ENCODE data around the gene SPAG9.
A peak's percentile ranks its signal among the peaks of the same experiment; 100 is the strongest.

Gene SPAG9

DNA sequence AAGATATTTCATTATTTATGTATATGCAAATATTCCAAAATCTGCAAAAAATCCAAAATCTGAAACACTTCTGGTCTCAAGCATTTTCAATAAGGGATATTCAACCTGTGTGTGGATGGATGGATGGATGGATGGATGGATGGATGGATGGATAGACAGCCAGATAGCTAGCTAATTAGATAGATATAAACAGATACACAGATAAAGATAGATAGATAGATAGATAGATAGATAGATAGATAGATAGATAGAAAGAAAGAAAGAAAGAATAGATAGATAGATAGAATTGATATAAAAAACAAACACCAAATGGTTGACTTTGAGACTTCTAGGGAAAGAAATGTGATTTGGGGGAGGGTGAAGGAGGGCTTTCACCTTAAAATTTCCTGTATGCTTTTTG, 139.4 kb downstream of the SPAG9 start:
- no peak for DNase-seq

DNA sequence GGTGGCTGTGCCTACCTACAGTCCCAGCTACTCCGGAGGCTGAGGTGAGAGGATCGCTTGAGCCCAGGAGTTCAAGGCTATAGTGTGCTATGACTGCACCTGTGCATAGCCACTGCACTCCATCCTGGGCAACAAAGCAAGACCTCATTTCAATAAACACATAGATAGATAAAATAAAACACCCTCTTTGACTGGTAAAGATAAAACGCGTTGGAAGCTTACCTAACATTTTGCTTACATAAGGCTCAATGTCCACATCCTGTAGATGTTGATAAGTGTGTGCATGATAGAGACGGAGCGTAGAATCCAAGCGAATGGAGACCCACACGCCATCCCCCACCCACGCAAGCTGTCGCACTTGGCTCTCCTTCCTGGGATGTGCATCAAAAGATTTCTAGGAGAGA, 141.1 kb downstream of the SPAG9 start:
- DNase-seq = no peak

DNA sequence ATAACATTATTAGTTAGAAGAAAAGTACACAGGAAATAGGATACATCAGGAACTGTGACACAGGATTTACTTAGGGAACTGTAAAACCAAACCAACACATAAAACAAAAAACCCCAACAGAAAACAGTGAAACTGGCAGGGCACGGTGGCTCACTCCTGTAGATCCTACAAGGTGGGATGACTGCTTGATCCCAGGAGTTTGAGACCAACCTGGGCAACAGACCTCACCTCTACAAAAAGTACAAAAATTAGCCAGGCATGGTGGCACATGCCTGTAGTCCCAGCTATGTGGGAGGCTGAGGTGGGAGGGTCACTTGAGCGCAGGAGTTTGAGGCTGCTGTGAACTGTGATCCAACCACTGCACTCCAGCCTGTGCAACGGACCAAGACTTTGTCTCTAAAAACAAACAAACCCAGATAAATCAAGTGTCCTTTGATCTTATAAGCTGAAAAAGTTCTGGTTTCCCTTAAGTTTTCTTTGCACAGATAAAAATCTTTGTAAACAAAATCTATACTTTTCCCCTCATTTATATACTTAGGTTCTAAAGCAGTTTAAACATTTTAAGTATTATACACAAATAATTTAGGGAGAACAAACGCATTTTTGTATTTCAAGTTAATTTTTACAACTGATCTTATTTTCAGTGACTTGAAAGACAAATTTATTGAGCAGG, 143.0 kb downstream of the SPAG9 start:
- no peak for DNase-seq

DNA sequence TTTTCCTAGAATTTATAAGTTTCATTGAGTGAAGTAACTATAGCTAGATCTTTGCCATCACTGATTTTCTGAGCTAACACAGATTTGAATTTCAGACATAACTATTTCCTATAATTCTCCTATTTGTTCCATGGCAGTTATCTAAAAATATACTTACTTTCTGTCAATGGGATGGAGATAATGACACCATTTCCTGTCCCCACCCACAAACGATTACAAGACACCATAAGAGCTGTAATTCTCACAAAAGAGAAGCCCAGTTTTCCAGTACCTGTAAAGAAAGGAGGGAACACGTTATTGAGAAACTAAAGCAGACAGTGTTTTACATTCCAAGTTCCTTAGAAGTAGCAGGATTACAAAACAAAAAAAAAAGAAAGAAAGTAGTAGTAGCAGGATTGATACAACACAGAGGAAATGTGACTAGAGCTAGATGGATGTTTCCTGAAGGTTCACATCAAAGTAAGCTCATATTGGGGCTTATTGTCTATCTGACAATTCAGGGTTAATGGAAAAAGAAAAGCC, 143.7 kb downstream of the SPAG9 start:
- no peak for DNase-seq

DNA sequence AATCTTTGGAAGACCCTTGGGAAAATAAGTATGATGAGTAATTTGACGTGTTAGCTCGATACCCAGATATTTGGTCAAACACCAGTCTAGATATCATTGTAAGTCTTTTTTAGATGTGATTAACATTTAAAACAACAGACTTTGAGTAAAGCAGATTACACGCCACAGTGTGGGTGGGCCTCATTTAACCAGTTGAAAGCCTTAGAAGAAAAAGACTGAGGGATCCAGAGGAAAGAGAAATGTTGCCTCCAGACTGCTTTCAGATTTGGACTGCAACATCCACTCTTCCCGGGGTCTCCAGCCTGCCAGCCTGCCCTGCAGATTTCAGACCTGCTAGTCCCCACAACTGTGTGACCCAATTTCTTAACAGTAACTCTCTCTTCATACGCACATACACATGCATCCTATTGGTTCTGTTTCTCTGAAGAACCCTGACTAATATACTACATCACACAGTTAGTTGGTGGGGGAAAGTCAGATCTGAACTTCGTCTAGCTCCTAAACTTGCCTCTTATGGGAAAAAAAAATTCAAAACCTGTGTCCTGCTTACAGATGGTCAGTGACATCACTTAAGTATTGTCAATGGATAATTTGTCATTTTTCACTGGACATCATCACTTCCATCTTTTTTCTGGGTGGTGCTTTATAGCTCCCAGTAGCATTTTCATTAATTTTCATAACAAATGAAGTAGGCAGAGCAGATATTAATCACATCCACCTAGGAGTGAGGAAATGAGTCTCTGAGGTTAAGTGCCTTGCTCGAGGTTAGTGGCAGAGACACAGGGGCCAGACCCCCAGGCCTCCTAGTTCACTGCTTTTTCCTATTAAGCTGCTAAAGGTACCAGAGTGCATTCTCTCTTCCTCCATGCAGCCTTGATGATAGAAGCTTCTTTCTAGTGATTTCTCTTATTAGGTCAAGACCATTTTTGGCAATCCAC, 146.8 kb downstream of the SPAG9 start:
- no peak for DNase-seq

DNA sequence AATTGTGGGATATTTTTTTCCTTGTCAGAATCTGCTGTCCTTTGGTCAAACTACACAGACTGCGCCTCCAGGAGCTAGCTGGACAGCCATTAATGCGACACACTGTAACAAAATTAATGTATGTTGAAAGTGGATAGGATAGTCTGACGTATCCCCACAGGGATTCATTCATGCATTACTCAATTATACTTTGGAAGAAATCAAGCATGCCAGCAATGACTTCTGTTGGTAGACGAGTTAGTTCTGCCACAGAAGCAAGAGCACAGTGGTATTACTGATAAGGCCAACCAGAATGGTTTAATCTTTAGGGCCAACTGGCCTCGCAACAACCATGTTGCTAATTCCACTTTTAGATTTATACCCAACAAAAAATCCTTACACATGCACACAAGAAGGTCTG, 148.1 kb downstream of the SPAG9 start:
- peak; percentile 88 for DNase-seq

DNA sequence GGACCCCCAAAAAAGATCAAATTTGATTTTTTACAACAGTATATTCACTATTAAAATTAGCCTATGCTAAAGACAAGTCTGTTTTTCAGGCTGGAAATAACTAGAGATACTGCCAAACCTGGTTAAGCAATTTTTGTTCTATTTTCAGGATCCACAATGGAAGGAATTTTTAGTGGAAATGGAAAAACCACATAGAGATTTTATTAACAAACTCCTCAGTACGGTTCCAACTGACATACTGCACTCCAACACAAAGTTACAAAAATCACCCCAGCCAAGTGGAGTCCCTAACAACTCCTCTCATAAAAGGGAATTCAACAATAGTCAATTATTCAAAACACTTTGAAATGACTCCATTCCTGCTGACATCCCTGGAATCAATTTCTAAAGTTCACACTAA, 152.9 kb downstream of the SPAG9 start:
- DNase-seq = no peak

DNA sequence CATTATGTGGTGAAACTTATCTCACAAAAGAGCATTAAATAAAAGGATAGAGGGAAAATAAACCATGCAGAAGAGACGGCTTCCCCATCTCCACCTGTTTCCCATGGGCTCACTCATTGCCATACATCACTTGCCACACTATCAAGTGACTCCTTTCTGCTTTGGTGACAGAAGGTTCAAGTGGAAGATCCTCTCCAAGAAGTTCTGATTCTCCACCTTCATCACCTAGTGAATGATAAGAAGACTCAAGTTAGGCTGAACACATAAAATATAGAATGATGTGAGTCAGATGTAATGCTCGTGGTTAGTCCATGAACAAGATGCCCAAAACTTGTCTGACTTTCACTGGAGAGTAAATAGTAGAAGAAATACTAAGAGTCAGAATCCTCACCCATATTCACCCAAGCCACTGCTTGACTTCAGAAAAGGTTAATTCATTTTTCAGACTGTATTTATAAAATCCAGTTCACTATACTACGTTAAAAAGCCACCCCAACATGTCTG, 154.5 kb downstream of the SPAG9 start:
- DNase-seq = no peak

DNA sequence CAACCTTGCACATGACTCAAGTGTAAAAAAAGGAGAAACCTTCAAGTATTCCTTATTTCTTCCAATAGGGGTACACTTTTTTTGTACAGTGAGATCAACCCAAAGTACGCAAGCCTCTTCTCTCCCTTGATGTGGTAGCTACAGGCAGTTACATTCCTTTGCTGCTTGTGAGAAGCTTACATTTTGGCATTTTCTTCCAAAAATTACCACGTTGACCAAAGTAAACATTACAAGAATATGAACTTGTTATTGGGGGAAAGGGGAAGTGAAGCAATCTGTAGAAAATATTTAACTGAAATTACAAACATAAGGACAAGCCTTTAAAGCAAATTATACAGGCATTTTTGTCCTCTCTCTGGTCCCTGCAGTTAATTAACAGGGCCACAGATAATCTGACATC, 157.5 kb downstream of the SPAG9 start:
- no peak for DNase-seq

DNA sequence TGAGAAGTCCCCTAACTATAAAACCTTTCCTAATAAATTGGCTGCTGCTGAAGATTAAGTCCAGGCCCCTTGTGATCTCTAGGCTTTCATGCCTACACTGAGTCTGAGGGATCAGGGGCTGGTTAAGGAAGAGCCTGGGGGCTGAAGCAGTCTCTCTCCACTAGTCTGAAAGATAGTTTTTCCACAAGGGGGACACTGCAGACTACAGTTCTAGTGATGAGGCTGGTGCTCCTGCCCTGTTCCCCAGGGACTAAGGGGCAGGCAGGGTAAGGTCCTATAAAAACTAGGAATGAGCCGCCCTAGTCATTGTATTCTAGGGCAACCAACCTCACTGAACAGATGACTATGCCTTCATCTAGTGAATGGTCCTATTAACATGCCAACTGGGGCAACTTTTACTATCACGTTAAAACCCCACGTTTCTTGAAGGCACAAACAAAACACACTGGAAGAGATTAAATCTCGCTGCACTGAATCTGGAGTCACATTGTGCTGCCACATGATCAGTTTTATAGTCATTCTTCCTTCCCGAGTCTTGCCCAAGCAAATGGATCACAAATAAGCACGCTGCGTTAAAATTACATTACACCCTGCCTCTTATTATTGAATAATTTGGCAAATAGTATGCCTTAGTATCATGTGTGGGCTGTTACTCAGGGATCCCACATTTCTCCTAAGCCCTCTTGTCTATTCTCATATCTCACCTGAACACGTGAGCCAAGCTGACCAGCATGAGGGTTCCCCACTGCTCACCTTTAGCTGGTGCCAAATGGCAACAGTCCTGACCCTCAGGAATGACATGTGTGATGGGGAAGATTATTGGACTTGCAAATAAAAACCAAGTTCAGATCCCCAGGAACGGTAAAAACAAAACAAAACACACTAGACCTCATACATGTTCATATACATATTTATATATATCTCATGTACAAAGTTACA, 159.1 kb downstream of the SPAG9 start:
- no peak for DNase-seq

DNA sequence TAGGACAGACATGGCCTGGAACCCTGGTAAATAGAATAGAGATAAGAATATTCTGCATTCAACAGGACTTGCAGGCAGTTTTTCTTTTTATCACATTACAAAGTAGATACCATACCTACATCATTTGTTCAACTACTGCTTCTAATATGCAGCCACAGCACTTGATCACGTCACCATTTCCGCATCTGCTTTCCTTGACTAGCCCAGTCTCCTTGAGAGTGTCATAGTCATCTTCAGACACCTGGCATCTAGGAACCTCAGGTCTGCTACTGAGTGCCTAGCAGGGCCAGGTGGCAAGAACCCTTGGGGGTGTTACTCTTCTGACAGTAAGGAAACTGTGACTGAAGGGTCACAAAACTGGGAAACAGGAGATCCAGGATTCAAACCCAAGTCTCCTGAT, 161.3 kb downstream of the SPAG9 start:
- DNase-seq = no peak

DNA sequence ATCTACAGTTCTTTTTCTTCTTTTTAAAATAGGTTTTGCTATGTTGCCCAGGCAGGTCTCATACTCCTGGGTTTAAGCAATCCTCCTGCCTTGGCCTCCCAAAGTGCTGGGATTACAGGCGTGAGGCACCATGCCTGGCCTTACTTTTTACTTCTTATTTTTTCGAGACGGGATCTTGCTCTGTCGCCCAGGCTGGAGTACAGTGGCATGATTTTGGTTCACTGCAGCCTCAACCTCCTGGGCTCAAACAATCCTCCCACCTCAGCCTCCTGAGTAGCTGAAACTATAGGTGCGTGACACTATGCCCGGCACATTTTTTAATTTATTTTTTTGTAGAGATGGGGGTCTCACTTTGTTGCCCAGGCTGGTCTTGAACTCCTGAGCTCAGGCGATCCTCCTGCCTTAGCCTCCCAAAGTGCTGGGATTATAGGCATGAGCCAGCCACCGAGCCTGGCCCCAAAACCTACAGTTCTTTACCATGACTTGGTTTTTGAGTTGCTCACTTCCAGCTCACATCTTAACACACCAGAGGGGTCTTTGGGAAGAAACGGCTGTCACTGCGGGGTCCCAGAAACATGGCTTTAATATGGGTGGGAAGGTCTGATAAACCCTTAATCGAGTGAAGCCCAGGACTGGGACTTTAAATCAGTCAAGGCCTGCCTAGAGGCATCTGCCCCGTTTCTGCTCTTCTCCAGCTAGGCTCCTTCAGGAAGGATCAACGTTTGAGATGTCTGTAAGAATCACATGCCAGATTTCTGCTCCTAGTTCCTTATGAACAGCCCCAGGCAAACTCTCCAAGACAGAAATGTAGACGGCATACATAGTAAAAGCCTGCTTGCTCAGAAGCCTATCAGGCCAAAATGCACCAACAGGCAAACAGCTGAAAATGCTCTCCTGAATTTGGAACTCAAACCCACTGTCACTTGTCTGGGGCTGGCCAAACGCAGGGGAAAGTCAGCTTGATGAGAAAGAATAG, 162.8 kb downstream of the SPAG9 start:
- DNase-seq = no peak

DNA sequence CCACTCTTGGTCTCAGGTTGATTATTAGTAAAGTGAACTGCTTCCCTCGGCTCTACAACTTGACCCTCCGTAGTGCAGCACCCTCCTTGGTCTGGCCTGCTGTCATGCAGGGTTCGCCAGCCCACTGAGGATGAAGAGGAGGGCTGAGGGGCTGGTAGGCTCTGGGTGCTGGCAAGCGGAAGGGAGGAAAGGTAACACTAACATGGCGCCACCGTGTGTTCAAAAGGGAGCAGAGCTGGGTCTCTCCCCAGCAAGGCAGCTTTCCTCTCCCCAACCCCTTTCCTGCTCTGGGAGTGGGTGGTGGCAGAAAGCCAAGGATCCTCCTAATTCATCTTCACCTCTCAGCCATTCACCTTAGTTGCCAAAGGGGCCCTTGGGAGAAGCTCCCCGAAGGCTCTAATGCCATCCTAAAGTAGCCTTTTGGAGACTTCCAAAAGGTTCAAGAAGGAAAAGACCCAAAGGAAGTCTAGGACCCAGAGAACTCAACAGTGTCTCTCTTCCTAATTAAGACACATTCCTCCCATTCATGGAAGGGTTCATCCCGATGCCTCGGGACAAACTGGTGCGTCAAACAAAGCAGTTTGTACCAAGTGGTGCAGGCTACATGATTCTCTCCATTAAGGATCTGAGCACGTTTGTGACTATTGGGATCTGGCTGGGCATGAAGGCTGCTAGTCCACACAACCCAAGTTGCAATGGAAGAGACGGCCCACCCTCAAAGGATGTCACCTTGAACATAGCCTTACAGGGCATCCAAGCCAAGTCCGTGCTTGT, 163.7 kb downstream of the SPAG9 start:
- no peak for DNase-seq

DNA sequence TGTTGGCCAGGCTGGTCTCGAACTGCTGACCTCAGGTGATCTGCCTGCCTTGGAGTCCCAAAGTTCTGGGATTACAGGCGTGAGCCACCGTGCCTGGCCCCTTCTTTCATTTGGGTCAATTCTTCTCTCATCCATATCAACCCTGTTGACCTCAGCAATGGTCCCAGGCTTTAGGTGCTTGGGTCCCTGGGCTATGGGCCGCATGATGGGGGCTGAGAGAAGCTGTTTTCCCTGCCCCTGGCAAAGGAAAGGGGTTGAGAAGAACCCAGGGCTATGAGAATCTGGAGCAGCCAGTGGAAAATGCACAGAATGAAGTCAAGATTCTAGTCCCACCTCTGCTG, 164.3 kb downstream of the SPAG9 start:
- DNase-seq = no peak

DNA sequence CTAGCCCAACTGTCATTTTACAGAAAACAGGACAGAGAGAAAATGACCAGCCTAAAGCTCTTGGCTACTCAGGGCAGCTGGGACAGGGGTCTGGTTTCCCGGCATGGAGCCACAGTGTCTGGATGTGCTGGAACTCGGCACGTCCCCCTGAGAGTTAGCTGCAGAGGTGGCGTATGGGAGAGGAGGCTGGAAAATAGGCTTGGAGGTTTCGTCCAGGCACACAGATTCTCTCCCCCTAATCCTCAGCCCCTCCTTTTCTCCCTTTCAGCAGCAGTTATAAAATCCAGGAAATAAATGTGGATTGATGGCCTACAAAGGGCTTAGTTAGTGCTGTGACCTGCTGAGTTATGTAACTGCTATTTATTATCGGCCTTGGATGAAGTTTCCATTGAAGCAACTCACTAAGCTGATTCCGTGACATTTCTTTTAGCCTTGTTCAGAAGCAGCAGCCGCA, 165.0 kb downstream of the SPAG9 start:
- DNase-seq = no peak

DNA sequence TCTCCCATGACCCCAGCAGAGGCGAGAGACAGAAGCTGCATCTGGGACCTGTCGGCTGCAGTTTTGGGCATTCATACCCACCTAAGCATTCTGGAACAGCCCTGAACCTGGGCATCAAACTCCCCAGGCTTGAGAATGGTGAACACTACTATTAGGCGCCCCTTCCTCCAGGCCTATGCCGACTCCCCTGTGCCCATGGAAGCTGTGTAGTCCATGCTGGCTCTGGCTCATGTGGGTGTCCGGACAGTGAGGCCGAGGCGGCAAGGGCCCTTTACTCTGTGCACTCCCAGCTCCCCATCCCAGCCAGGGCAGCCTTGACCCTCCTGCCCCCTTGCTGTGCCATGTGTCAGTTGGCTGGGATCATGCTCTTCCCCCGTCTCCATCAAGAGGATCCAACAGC, 165.5 kb downstream of the SPAG9 start:
- no peak for DNase-seq

DNA sequence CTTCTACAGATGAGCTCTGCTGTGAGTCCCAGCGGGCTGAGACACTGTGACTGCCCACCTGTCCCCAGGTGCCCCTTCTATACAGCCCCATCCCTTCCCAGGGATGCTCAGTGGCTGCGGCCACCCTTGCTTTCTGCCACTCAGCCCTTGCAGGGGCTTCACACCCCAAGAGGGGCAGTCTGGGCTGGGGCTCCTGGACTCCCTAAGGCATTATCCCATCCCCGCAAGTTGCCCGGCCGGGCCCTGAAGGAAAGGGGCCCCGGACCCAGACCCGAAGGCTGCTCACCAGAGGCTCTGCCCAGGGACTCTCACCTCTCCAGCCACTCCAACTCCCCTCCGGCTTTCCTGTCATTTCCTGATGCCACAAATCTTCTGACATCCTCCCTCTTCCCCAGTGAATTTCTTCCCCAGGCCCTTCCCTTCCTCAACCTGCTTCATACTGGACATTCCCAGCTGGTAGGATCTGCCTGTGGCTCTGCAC, 166.0 kb downstream of the SPAG9 start:
- no peak for DNase-seq

DNA sequence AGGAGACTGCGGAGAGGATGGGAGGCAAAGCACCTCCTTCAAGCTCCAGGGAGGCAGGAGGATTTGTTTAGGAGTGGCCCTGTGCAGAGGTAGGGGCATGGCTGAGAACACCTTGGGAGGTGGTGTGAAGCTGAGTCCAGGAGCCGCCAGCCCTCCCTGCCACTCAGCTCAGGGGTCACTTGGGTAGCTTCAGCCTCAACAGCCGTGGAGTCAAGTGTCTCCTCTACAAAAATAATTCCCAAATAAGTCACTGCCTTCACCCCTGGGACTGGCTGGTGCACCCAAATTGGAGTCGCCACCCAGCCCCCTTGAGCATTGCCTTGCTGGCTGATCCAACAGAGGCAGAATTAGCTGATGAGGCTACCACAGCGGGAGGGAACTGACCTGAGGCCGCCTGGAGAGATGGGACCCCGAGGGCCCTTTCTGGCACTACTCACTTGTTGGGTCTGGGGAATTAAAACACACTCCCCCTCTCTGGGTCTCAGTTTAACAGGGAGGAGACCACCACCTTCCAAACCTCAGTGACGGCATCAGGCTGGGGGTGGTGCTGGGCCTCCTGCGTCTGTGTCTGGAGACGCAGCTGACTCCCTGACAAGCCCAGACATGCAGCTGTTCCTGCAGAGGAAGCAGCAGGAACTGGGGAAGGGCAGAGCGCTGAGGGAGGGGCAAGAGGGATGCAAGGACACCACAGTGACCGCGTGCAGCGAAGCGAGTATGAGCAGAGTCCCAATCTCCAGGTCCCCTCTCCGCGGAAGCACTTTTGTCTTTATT, 166.7 kb downstream of the SPAG9 start:
- DNase-seq = peak; percentile 89

DNA sequence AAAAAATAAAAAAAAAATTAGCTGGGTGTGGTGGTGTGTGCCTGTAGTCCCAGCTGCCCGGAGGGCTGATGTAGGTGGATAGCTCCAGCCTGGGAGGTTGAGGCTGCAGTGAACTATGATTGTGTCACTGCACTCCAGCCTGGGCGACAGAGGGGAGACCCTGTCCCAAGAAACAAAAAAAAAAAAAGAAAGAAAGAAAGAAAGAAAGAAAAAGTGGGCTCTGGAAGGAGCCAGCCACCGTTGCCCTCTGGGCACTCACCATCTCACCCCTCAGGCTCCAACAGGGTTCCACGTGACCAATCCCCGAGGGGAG, 167.2 kb downstream of the SPAG9 start:
- no peak for DNase-seq

DNA sequence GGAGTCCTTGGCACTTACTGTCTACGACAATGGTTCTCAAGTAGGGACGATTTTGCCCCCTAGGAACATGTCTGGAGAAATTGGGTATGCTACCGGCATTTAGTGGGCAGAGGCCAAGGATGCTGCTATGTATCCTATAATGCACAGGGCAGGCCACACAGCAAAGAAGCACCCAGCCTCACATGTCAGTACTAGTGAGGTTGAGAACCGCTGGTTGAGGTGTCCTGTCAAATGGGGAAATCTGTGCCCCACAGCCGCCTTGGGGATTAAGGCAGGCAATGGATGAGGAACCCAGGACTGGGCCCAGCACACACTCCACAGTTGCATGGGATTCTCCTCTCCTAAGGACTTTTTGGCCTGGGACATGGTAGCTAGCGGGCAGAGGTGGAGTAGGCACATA, 167.8 kb downstream of the SPAG9 start:
- DNase-seq = no peak
